BJ (cell line): ENCODE measurements around the gene MTARC2. TPM values are rescaled to one million over a fixed set of nuclear protein-coding genes. Genes with fewer than 3 reads are reported as not detected.

Experiments
- CTCF ChIA-PET: fragments of 350-600 bp; formaldehyde crosslinking; extraction: SDS; loops from one replicate; lab custom pipeline; 2021; ENCODE audit warnings: antibody characterized with exemption, inconsistent platforms; lab: Yijun Ruan, JAX
- POLR2A ChIA-PET: fragments of 300-600 bp; sonication (Branson Sonifier 250); formaldehyde crosslinking; extraction: SDS; loops from one replicate; lab custom pipeline; 2021; ENCODE audit warnings: antibody characterized with exemption; lab: Charles Lee
- DNase-seq: peaks from one replicate; pipeline ENCODE4 v3.0.0-alpha.2; 2011; ENCODE audit warnings: low read depth
- H3K27me3 ChIP-seq: 2 replicates; pipeline ENCODE4 v1.6.0; 2011; ENCODE audit warnings: low read length; ENCODE audit not compliant: control insufficient read depth, insufficient read depth
- H3K36me3 ChIP-seq: 2 replicates; pipeline ENCODE4 v1.5.1; 2011; ENCODE audit warnings: low read length; ENCODE audit not compliant: control insufficient read depth, insufficient read depth
- H3K4me3 ChIP-seq: 2 replicates; pipeline ENCODE4 v1.5.1; 2011; ENCODE audit warnings: low read depth, mild to moderate bottlenecking, control low read depth, low read length
- polyA plus RNA-seq: library from polyadenylated mRNA; depleted of rRNA; stranded (reverse); fragments of >200 nt; gene quantifications from 2 replicates; pipeline ENCODE4 v1.2.3, GENCODE V29; 2011
- TF ChIP-seq, protein P1 (sequence below): IDR thresholded peaks from 2 replicates; pipeline ENCODE4 v1.5.1; 2011; ENCODE audit warnings: low read depth, mild to moderate bottlenecking, control low read depth, inconsistent platforms, low read length, moderate library complexity; ENCODE audit not compliant: insufficient read depth

MTARC2 gene
- polyA plus RNA-seq, 1 experiment = 5.7 TPM

DNA sequence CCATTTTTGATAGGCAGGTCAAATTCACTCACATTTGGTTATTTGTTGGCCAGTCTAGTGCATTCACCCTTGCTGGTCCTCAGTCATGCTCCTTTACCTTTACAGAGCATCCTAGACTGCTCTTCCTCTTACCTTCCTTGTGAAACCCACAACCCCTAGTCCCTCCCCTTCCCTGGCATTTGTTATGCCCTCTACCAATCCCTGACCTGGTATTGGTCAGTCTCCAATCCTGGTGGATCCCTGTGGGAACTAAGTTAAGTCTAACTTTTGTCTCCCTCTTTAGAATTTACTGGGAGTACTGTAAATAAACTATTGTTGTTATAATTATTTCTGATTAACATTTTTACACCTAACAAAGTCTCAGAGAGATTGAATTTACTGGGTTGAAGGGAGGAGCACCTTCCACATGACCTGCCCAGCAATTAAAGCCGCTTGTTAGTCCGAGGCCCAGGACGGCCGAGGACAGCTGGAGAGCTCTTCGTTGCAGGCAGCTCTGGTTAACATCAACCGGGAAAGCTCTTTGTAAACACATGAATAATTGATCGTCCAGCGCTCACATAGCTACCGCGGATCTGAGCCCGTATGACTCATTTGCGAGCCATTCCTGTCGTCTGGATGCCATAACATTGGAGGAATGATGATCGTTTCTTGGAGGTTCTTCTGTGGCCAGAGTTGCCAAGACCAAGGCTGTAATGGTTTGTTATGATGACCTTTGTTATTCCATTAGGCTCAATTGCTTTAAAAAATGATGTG is 70.5 kb downstream of the MTARC2 start:
- ChIA-PET CTCF (interaction anchor here (1.0 to 2.4 kb wide), 4 partner anchors 8 to 616 kb away, joined by 3 to 9 read pairs (median 6); no protein-coding TSS in a partner anchor), POLR2A (no interaction called here)
- TF ChIP-seq, protein P1, sequence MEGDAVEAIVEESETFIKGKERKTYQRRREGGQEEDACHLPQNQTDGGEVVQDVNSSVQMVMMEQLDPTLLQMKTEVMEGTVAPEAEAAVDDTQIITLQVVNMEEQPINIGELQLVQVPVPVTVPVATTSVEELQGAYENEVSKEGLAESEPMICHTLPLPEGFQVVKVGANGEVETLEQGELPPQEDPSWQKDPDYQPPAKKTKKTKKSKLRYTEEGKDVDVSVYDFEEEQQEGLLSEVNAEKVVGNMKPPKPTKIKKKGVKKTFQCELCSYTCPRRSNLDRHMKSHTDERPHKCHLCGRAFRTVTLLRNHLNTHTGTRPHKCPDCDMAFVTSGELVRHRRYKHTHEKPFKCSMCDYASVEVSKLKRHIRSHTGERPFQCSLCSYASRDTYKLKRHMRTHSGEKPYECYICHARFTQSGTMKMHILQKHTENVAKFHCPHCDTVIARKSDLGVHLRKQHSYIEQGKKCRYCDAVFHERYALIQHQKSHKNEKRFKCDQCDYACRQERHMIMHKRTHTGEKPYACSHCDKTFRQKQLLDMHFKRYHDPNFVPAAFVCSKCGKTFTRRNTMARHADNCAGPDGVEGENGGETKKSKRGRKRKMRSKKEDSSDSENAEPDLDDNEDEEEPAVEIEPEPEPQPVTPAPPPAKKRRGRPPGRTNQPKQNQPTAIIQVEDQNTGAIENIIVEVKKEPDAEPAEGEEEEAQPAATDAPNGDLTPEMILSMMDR = no peak
- peak; percentile 93 for DNase-seq
- H3K4me3 ChIP-seq = no peak overlapping the region
- peaks cover 5% of the 10 kb centered on the region for H3K27me3 ChIP-seq
- no peaks in the 10 kb centered on the region for H3K36me3 ChIP-seq

DNA sequence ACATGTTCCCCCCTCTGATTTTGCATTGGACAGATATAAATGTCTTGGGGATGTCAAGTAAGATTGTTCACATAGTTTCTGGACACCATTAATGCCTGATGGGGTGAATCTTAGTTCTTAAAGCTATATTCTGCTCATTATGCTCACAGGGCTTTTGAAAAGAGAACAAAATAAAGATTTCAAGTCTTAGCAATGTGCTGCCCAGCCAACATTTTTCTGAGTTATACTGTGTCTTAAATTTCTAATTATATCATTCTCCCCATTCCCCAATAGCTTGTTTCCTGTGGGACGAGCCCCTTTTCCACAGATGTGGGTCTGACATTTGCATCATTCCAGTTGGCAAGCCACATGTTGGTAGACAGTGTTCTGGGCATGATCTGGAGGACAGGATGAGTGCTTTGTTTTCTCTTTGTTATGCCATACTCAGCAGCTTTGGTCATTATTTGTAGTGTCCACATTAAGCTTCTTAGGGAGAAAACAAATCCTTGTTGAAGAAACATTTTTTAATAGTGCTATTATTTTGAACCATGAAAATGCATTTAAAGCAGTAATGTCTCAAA is 71.4 kb downstream of the MTARC2 start:
- ChIA-PET POLR2A (no interaction called here), CTCF (interaction anchor here (1.0 to 1.9 kb wide), 3 partner anchors 9 to 615 kb away, joined by 3 to 9 read pairs (median 4); no protein-coding TSS in a partner anchor)
- Histone ChIP-seq H3K27me3 (peaks cover 5% of the 10 kb centered on the region), H3K4me3 (no peak overlapping the region), H3K36me3 (no peaks in the 10 kb centered on the region)
- DNase-seq = no peak
- TF ChIP-seq, protein P1 = no peak

DNA sequence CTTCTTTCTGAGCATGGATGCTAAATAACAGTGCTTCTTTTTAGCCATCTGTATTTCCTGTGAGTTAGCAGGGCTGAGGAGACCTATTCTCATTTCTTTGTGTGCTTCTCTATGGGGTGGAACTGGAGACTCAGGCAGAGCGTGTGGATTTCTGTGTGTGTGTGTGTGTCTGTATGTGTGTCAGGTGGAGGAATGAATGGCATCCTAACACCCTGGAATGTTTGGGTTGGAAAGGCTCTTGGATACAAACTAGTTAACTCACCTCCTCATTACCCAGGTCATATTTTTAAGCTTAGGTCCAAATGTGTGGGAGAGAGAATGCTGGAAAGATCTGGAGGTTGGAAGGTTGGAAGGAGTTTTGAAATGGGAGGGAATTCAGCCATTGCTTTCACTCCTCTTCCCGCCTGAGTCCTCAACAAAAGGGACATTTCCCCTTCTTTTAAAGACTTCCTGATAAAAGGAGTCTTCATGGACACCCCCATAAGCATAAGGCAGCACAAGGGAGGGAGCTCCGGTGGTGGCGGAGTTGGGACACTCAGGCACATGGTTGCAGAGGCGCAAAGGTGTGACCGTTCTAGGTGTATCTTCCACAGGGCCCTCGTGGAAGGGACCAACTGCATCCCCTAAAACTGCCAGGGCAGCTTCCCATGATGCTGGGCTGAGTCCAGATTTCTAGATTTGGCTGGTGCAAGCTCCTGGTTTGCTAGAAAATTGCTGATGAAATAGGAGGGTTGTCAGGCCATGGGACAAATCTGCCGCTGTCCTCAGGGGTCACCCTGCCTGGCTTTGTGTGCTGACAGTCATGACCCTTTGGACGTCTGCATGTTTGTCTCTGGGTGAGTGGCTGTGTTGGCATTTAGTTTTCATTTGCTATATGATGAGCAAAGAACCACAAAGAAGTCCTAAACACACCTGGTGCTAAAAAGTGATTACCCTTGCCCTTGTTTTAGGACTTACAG is 76.2 kb downstream of the MTARC2 start:
- ChIA-PET POLR2A (interaction anchor here (0.6 kb wide), 1 partner anchor 568 kb away, joined by 3 read pairs; no protein-coding TSS in a partner anchor), CTCF (no interaction called here)
- no peak overlapping the region for H3K4me3 ChIP-seq
- H3K27me3 ChIP-seq = peaks cover 5% of the 10 kb centered on the region
- no peak for DNase-seq
- TF ChIP-seq, protein P1 = no peak
- no peaks in the 10 kb centered on the region for H3K36me3 ChIP-seq

DNA sequence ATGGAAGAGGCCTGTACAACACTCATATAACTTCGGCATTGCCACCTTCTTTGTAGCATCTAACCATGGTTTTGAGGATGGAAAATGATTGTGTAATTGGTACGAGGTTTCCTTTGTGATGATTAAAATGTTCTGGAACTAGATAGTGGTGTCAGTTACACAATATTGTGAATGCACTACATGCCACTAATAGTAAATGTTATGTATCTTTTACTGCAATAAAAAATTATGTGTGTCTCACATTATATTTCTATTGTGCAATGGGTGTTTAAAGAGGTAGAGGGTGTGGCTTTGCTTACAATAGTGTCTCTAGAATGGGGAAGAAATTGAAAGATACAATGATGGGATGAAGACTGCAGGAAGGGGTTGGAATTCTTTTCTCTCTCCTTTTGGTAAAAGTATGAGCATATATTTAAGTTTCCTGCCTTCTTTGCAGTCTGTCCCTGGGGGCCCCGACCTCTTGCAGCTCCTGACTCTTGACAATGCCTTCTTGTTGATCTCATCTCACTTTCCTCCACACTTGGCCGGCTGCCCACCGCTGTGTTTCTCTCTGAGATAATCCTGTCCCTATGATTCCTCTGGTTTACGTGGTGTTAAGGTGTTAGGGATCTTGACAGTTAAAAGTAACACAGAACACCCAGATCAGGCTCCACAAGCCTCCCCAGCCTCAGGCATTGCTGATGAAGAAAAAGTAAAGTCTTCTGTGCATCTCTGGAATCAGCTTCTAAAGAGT is 77.9 kb downstream of the MTARC2 start:
- POLR2A ChIA-PET = no interaction called here
- TF ChIP-seq, protein P1 = no peak
- peaks cover 5% of the 10 kb centered on the region for H3K27me3 ChIP-seq
- H3K36me3 ChIP-seq = no peaks in the 10 kb centered on the region
- DNase-seq = no peak
- CTCF ChIA-PET = interaction anchor here (1.2 kb wide), 1 partner anchor 16 kb away, joined by 5 read pairs; no protein-coding TSS in a partner anchor
- H3K4me3 ChIP-seq = no peak overlapping the region
